ENCODE data around the gene SCAMP5. TPM values are rescaled to one million over a fixed set of nuclear protein-coding genes. Genes with fewer than 3 reads are reported as not detected.

The SCAMP5 gene
- total and polyA plus RNA-seq, 2 of the 13 experiments (the other 11 are each of a cell fraction or from before 2014, with no cell fraction given), result 34.3 to 49.0 TPM

GRCh38 chr15:74995182-74995778, at the start of gene SCAMP5 (continued):
- TF ChIP-seq ZNF276 (CRISPR knock-in tag; IDR thresholded peaks at IDR 0.05; ENCODE audit: low read depth), result no peak
- no peak for TF ChIP-seq CEBPZ (IDR thresholded peaks at IDR 0.05; ENCODE audit: low read length)
- TF ChIP-seq SIX4 (CRISPR knock-in tag; IDR thresholded peaks at IDR 0.05), result peak; percentile 74
- 0 out of 2 replicates have a peak, but pooled peaks have one; percentile 30 for TF ChIP-seq FOXO1 (CRISPR knock-in tag; IDR thresholded peaks at IDR 0.05)
- TF ChIP-seq, protein P1, sequence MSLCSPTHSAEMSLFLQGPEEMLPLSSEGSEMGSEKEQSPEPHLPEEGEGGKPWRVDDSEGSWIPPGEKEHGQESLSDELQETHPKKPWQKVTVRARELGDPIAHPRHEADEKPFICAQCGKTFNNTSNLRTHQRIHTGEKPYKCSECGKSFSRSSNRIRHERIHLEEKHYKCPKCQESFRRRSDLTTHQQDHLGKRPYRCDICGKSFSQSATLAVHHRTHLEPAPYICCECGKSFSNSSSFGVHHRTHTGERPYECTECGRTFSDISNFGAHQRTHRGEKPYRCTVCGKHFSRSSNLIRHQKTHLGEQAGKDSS (CRISPR knock-in tag; IDR thresholded peaks at IDR 0.05; ENCODE audit: borderline replicate concordance, low read depth), result peak; percentile 66; the same call in 1 of the 2 replicates
- no peak for TF ChIP-seq IKZF1 (IDR thresholded peaks at IDR 0.05)
- peak; percentile 80; the same call in 1 of the 2 replicates for TF ChIP-seq TFAP4 (IDR thresholded peaks at IDR 0.05; ENCODE audit: borderline replicate concordance, low read depth)
- TF ChIP-seq MYC (CRISPR knock-in tag; IDR thresholded peaks at IDR 0.05; ENCODE audit: borderline replicate concordance), result peak; percentile 42; the same call in 1 of the 2 replicates
- peak; percentile 79; the same call in 1 of the 2 replicates for TF ChIP-seq KDM5B (CRISPR knock-in tag; IDR thresholded peaks at IDR 0.05; ENCODE audit: borderline replicate concordance)
- TF ChIP-seq FOXM1 (CRISPR knock-in tag; IDR thresholded peaks at IDR 0.05), result no peak
- TF ChIP-seq REL (CRISPR knock-in tag; conservative IDR thresholded peaks at IDR 0.05), result 0 out of 2 replicates have a peak, but pooled peaks have one; percentile 57
- TF ChIP-seq SIN3B (IDR thresholded peaks at IDR 0.05; ENCODE audit: low read length), result 0 out of 2 replicates have a peak, but pooled peaks have one; percentile 26
- TF ChIP-seq TMF1 (CRISPR knock-in tag; IDR thresholded peaks at IDR 0.05; ENCODE audit: low read depth), result peak; percentile 89
- TF ChIP-seq ZNF205 (CRISPR knock-in tag; IDR thresholded peaks at IDR 0.05), result peak; percentile 42; the same call in 1 of the 2 replicates
- TF ChIP-seq PRDM4 (CRISPR knock-in tag; IDR thresholded peaks at IDR 0.05; ENCODE audit: borderline replicate concordance), result peak; percentile 92; the same call in 1 of the 2 replicates
- peak; percentile 44; the same call in 1 of the 2 replicates for TF ChIP-seq ZNF225 (CRISPR knock-in tag; IDR thresholded peaks at IDR 0.05)
- TF ChIP-seq, protein P2, sequence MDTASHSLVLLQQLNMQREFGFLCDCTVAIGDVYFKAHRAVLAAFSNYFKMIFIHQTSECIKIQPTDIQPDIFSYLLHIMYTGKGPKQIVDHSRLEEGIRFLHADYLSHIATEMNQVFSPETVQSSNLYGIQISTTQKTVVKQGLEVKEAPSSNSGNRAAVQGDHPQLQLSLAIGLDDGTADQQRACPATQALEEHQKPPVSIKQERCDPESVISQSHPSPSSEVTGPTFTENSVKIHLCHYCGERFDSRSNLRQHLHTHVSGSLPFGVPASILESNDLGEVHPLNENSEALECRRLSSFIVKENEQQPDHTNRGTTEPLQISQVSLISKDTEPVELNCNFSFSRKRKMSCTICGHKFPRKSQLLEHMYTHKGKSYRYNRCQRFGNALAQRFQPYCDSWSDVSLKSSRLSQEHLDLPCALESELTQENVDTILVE (CRISPR knock-in tag; IDR thresholded peaks at IDR 0.05), result peak; percentile 85; the same call in 1 of the 2 replicates
- TF ChIP-seq ZIK1 (CRISPR knock-in tag; IDR thresholded peaks at IDR 0.05; ENCODE audit: borderline replicate concordance, low read depth), result peak; percentile 88; the same call in 1 of the 2 replicates

All from HepG2 (cell line).